Left cardiac atrium (tissue), 4 donors: ENCODE data around the gene MOSMO. TPM values are rescaled to one million over a fixed set of nuclear protein-coding genes. Genes with fewer than 3 reads are reported as not detected.
"Not testable (repeated sequence)": the region's sequence is repeated elsewhere in the genome, so short reads cannot be mapped to it uniquely, and the experiment has no call there.

Experiments used
- ATAC-seq, 2 donors: fragments of 200-7000 bp; cut with Tn5 transposase; one replicate each; pipeline ENCODE4 v1.9.1; 2020; ENCODE audit warnings: mild to moderate bottlenecking in 2 of 2, moderate library complexity in 2 of 2
- DNase-seq: peaks from one replicate; pipeline ENCODE4 v3.0.0-alpha.2; 2020
- intact Hi-C, 2 donors: fragments of 100-400 bp; cut with DNase I; formaldehyde crosslinking; loops; one replicate each; pipeline versions ENCODE4 v1.14.1 to v1.15.1; 2022 to 2023
- total RNA-seq, 2 donors: library from RNA; stranded (reverse); fragmentation: NEBNext Ultra II Directional; extraction: Animal tissue kit (Norgen Biotek cat#: 25700); gene quantifications; one replicate each; pipeline ENCODE4 v1.2.1, GENCODE V29; 2021
- donor health status: DM: no; HTN: yes; CAD: no.
- donor health status: DM: no; HTN: yes; CAD: no; lungs with severe emphysema.
- donor health status: DM: yes; HTN: yes; CAD: no.
- donor health status: Dilated cardiomyopathy.

Gene MOSMO
- total RNA-seq, 2 donors from 2014 or later, result 10.3 to 12.7 TPM

DNA sequence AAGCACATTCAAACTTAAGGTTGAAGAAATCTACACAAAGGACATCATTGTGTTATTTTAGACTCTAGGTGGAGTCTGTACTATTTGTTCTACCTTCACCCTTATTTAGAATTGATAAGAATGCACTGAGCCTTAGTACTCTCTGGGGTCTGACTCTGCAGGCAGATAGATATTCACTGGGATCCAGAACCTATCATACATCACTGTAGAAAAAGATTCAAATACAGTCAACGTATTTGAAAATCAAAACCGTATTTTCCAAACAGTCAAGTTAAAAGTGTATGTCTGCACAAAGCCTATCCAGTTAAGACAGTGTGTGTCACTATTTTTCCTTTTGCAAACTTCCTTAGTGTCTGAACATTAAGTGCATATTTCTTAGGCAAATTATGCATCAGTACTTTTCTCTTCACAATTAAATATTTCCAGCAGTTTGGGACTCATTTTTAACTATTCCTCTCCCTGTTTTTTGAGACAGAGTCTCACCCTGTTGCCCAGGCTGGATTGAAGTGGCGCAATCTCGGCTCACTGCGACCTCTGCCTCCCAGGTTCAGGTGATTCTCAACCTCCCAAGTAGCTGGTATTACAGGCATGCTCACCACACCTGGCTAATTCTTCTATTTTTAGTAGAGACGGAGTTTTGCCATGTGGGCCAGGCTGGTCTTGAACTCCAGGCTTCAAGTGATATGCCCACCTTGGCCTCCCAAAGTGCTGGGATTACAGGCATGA lies 22.3 kb downstream of the MOSMO start:
- no peak for DNase-seq
- ATAC-seq, result no peak
- intact Hi-C loops, result no loop called here

DNA sequence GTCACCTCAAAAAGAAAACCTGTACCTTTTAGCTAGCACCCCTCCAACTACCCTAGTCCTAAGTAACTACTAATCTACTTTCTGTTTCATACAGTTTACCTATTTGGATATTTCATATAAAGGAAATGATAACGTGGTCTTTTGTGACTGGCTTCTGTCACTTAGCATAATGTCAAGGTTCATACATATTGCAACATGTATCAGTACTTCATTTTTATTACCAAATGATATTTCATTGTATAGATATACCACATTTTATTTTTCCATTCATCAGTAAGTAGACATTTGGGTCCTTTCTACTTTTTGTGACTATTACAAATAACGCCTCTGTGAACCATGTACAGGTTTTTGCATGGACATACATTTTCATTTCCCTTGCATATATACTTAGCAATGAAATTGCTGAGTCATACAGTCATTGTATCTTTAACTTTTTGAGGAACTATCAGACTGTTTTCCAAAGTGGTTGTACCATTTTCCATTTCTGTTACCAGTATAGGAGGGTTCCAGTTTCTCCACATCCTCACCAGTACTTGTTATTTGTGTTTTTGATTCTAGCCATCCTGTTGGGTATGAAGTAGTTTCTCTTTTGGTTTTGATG lies 23.7 kb downstream of the MOSMO start:
- ATAC-seq, result no peak
- intact Hi-C loops, result no loop called here
- no peak for DNase-seq

DNA sequence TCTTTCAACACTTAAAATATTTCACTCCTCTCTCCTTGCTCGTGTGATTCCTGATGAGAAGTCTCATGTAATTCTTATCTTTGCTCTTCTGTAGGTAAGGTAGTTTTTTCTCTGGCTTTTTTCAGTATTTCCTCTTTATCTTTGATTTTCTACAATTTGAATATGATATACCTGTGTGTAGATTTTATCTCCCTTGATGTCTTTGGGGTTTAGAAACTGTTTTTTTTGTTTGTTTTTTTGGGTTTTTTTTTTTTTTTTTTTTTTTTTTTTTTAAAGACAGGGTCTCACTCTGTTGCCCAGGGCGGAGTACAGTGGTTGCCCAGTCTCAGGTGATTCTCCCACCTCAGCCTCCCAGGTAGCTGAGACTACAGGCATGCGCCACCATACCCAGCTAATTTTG lies 26.6 kb downstream of the MOSMO start:
- DNase-seq, result no peak
- intact Hi-C loops, result no loop called here
- ATAC-seq, result no peak

DNA sequence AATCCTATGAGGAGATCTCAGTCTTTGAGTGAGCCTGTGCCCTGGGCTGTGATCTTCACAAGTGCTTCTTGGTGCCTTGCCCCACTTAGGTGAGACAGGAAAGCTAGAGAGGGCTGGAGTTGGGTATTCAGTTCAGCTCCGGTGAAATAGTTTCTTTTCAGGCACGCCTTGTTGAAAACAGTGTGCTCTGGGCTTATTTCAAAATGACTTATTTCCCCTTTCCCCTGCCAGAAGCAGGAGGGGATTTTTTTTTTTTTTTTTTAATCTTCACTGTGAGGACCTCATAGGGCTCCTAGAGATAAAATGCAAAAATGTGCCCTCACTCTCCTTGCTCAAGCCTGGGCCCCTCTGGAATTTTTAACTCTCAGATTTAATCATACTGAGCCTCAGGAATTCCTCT lies 27.2 kb downstream of the MOSMO start:
- ATAC-seq (no peak), DNase-seq (no peak)
- intact Hi-C loops, result no loop called here

DNA sequence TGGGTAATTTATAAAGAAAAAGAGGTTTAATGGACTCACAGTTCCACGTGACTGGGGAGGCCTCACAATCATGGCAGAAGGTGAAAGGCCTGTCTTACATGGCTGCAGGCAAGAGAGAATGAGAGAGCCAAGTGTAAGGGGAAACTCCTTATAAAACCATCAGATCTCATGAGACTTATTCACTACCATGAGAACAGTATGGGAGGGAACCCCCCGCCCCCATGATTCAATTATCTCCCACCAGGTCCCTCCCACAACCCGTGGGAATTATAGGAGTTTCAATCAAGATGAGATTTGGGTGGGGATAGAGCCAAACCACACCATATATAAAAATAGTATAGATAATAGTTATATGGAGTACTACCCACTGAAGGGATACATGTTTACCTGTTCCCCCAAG lies 36.0 kb downstream of the MOSMO start:
- intact Hi-C loops, ATAC-seq, DNase-seq: not testable (repeated sequence)

DNA sequence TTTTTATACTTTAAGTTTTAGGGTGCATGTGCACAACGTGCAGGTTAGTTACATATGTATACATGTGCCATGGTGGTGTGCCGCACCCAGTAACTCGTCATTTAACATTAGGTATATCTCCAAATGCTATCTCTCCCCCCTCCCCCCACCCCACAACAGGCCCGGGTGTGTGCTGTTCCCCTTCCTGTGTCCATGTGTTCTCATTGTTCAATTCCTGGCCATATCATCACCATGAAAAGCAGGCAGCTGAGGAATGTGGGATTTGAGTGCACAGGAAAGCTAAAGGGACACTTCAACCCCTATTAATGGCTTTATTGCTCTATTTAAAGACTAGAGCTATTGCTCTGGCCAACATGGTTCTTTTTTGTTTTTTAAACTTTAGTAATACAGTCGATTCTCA lies 38.0 kb downstream of the MOSMO start:
- ATAC-seq, DNase-seq, intact Hi-C loops: not testable (repeated sequence)

DNA sequence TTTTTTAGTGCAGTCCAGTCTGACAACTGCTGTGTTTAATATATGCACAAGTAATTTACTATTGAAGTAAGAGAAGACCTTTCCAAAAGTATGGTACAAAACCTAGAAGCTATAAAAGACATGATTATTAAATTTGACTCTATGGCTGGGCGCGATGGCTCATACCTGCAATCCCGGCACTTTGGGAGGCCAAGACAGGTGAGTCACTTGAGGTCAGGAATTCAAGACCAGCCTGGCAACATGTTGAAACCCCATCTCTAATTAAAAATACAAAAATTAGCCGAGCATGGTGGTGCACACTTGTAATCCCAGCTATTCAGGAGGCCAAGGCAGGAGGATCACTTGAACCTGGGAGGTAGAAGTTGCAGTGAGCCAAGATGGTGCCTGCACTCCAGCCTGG lies 43.1 kb downstream of the MOSMO start:
- DNase-seq (no peak), ATAC-seq (no peak)
- intact Hi-C loops, result no loop called here

DNA sequence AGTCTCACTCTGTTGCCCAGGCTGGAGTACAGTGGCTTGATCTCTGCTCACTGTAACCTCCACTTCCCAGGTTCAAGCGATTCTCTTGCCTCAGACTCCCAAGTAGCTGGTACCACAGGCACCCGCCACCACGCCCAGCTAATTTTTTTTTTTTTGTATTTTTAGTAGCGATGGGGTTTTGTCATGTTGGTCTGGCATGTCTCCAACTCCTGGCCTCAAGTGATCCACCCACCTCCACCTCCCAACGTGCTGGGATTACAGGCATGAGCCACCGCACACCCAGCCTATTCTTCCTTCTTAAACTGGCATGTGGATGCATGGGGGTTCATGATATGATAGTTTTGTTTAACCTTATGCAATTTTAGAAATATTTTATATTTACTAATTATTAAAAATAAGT lies 45.1 kb downstream of the MOSMO start:
- intact Hi-C loops, result no loop called here
- DNase-seq, result no peak
- no peak for ATAC-seq

DNA sequence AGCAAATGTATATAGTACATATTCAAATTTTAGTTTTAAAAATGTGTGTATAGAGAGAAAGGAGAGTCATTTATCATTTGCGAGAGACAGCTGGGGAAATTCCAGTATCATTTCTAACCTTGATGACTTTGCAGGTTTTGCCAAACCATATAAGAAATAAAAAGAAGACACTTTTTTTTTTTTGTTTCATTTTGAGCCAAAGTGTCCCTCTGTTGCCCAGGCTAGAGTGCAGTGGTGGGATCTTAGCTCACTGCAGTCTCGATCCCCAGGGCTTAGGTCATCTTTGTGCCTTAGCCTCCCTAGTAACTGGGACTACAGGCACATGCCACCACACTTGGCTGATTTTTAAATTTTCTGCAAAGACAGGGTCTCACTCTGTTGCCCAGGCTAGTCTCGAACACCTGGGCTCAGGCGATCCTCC lies 46.0 kb downstream of the MOSMO start:
- no peak for ATAC-seq
- no peak for DNase-seq
- intact Hi-C loops, result no loop called here

DNA sequence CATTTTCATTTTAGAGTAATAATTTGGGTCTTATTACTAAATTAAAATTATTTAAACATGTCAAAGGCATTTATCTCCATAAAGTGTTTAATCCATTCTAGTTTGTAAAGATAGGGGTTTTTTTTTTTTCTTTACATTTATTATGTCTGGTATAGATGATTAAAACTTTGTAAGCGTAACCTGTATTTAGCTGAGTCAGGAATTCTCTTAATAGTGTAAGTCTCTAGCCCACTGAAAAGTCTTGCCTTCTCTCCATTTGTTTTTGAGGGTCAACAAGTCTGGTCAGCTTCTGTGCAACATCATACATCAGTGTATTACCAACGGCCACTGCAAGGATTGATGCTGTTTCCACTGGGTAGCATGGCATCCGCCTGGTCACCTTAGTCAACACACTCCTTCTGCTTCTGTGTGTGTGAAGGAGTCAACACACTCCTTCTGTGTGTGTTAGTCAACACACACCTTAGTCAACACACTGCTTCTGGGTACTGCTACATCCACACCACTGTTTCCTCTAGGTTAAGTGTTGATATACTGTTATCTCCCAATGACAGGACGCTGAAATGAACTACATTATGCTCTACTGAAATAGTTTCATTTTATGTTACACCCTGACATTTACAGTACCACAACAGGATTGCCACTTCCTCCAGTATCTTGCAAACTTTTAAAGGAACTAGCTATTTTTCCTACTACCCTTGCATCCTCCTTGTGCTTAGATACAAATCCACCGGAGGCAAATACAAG lies 47.1 kb downstream of the MOSMO start:
- ATAC-seq (no peak), DNase-seq (no peak)
- intact Hi-C loops, result no loop called here

DNA sequence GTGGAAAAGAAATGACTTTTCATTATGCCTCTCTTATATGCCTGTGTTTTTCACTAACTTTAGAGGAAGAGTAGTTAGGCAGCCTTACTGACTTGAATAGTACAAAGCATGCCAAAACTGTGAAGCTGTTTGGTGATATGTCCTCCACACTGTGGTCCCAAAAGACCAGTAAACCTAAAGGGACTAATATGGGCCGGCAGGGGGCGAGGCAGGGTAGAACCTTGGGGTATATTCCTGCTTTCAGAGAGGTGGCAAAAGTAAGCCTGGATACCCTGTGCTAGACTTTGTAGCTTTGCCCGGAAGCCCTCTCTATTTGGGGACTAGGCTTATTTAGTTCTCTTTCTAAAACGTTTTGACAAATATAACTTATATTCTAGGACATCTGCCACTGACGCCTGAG lies 48.0 kb downstream of the MOSMO start:
- no peak for ATAC-seq
- intact Hi-C loops, result no loop called here
- no peak for DNase-seq

DNA sequence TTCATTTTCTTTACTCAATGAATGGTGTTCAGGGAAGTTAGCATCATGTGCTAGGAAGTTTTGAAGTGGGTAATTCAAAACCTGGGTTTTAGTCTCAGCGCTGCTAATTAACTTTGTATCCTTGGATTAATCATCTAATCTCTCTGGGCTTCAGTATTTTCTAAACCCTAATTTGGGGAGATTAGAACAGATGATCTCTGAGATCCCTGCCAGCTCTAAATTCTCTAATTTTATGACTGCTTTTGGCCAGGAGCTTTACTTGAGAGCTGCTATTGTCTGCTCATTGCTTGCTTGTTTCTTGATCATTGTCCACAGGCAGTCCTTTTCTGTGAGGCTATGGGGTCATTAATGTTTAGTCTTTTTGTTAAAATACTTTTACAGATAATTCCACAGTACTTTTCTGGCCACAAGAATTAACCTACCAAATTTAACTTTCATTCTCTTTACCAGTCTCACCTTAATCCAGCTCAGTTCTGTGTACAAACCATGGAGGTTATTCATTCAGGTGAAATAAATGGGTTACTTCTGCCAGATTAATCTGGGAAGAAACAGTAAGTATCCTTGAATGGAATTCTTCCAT lies 56.1 kb downstream of the MOSMO start:
- ATAC-seq (no peak), DNase-seq (no peak)
- intact Hi-C loops, result no loop called here

DNA sequence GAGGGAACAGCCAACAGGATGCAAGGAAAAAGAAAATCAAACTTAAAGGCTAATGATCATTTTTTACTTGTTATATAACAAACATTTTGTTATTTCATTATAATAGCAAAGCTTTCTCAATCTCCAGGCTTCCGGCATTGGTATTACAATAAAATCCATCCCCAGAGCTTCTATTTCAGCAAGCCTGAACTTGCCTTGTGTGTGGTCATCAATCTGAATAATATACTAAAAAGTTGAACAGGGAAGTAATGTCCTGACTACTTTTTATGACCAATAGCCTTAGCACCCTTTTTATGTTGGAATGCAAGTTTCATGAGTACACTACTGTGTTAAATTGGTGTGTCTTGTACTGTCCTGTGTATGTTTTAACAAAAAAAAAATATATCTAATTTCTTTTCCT lies 57.3 kb downstream of the MOSMO start:
- intact Hi-C loops, result no loop called here
- no peak for DNase-seq
- no peak for ATAC-seq

DNA sequence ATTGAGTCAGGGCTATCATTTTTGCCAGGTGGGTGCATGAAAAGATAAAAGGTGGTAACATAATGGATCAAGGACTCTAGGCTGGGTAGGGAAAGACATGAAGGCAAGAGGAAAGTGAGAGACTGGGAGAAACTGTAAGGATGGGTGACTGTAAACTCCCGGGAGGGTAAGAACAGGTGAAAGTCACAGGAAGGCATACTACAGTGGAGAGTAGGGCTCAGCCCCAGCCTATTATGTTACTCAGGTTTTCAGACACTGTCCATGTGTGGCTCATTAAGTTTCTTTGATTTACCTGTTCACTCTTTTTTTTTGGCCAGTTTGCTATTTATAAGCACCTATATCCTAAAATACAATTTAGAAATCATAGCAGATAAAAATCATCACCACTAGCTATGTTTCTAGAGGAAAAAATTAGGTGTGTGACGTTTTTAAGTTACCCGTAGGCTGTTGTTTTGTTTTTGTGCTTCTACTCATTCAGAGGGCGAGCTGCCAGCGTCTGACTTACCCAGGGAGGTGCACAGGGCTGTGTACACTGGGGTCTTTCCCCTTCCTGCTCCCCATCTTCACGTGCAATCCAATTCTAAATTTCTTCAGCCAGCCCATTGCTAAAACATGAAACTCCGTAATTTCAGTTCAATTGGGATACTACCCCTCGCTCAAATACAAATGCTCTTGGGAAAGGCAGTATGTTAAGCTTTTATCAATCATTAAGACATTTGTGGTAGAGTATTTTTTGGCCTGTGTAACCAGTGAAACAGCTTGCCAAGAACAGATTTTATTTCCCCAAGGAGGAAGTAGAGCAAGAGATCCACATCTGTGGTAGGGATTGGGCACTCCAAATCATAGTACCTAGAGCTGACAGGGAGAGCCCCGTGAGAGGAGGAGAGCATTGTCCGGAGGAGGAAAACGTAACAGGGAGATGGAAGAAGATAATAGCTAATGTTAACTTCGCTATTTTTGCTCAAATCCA lies 62.7 kb downstream of the MOSMO start:
- intact Hi-C loops, result no loop called here
- ATAC-seq (peak; percentile 34 to 72), DNase-seq (no peak)

DNA sequence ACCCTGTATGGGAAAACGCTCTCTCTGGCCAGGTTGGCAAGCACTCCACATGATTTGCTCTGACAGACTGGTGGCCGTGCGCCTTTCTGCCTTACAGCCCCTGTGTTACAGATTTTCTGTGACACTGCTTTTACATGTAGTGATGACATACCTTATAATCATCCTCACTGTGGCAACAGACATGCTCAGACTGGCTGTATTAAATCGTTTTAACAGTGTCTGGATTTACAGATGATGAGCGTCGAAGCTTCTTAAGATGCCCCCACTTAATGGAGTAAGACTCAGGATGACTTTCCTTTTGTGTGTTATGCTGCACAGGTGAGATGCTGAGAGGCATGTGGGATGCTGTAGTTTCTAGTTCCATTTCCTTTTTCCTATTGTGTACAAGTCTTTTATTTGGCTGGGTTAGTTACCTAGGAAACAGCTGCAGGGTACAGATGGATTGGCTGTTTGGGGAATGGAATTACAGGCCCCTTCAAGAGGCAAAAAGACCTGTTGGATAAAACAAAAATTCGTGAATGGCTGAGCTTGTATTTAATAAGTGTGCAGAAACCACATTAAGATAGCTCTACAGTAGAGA lies 63.5 kb downstream of the MOSMO start:
- DNase-seq, result no peak
- intact Hi-C loops, result no loop called here
- ATAC-seq, result peak in 1 of 2 donors; percentile 12

DNA sequence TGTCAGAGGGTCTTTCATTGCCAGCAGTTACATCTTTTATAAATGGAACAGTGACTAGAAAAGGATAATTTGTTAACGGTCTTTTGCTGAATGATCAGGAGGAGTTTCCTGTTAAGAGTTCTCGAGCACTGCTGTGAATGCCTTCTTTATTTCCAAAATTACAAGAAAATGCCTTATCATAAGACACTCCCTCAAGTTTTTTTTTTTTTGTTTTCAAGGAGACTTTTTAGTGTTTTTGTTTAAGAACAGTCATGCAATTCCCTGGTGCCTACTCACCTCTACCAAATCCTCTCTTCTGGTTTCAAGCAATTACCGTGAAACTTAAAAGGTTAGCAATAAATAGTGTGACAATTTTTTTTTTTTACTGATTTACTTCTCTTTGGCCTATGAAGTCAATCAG lies 65.4 kb downstream of the MOSMO start:
- DNase-seq (no peak), ATAC-seq (no peak)
- intact Hi-C loops, result no loop called here

DNA sequence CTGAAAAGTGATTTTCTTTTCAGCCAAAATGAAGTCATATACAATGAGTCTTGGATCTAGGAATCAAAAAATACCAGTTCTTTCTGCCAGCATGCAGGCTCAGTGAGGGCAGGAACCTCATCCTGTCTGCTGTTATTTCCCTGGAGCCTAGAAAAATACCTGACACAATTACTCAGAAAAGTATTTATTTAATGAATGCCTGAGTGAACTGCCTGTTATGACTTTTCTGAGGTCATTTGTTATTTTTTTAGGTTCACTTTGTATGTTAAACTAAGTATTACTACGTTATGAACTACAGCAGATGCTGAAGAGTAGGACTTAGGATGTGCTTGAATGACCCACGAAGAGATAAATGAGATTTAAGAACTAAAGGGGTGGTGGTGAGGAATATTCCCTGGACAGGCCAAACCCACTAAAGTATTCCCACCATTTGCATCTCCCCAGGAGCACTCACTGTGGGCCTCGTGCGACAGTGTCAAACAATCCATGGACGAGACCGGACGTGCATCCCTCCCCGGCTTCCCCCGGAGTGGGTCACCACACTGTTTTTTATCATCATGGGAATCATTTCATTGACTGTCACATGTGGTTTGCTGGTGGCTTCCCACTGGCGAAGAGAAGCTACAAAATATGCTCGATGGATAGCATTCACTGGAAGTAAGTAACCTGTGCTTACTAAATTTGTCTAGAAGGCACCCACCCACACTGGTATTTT lies 67.3 kb downstream of the MOSMO start:
- ATAC-seq, result no peak
- no peak for DNase-seq
- intact Hi-C loops, result loop anchor here (5.0 kb wide), 2 partner anchors 73 to 112 kb away; partner anchors contain the start of gene PDZD9 (in 1 of the 2)

DNA sequence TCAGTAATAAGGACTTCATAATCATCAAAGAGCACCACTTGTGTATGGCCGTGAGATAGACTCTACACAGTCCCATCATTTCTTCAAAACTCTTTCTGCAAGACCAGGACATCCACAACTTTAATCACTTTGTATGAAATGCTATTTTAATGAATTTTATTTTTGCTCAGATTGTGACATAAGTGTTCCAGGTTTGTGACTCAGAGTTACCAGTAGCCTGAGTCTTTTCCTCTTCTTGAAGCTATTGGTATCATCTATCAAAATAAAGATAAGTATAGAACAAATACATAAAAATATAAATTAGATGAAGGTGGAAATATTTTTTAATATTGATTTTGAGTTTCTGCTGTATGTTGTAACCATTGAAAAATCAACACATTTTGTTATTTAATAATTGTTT lies 67.9 kb downstream of the MOSMO start:
- ATAC-seq, result no peak
- intact Hi-C loops, result loop anchor here (2.0 to 5.0 kb wide), 3 partner anchors 73 to 112 kb away; partner anchors contain the start of gene PDZD9 (in 1 of the 2)
- no peak for DNase-seq
